Endometrial microvascular endothelial cells (primary cell): Measurements from ENCODE around the gene DACT3. TPM values are rescaled to one million over a fixed set of nuclear protein-coding genes. Genes with fewer than 3 reads are reported as not detected.

Source experiments
- in situ Hi-C: cut with HindIII; loops from 2 replicates; pipeline ENCODE4 v1.10.0; 2017; ENCODE audit warnings: low sequenced_read_pairs, low pct_unique_long_range_greater_than_20kb; ENCODE audit errors: inconsistent ontology term
- total RNA-seq: library from RNA; depleted of rRNA; stranded (reverse); fragments of >200 nt; gene quantifications from one replicate; pipeline ENCODE4 v1.2.3, GENCODE V29; 2015; ENCODE audit errors: inconsistent ontology term

The DACT3 gene
- total RNA-seq, 1 donor from 2014 or later: 0.19 TPM

- in situ Hi-C loops: no loop called here
Observed at GRCh38 chr19:46674416-46675178, 13.6 kb upstream of the DACT3 start.

- in situ Hi-C loops: no loop called here
Observed at GRCh38 chr19:46670813-46671212, 9.8 kb upstream of the DACT3 start.

GRCh38 chr19:46668662-46669061 is 7.7 kb upstream of the DACT3 start:
- in situ Hi-C loops: no loop called here

GRCh38 chr19:46665072-46665471 is 4.1 kb upstream of the DACT3 start:
- in situ Hi-C loops: no loop called here

GRCh38 chr19:46661735-46662592 is 982 bp upstream of the DACT3 start:
- in situ Hi-C loops: no loop called here

- in situ Hi-C loops: no loop called here
Observed at GRCh38 chr19:46660551-46661019, 397 bp downstream of the DACT3 start.

- in situ Hi-C loops: no loop called here
Observed at GRCh38 chr19:46660008-46660517, 919 bp downstream of the DACT3 start.

- in situ Hi-C loops: no loop called here
Observed at GRCh38 chr19:46659151-46660007, 1.6 kb downstream of the DACT3 start.

GRCh38 chr19:46656541-46656940 is 4.4 kb downstream of the DACT3 start:
- in situ Hi-C loops: no loop called here

- in situ Hi-C loops: no loop called here
Observed at GRCh38 chr19:46654621-46655152, 6.3 kb downstream of the DACT3 start.

- in situ Hi-C loops: no loop called here
Observed at GRCh38 chr19:46650445-46650844, 10.5 kb downstream of the DACT3 start.

GRCh38 chr19:46648961-46649960 is 11.7 kb downstream of the DACT3 start:
- in situ Hi-C loops: no loop called here

GRCh38 chr19:46648060-46648960 is 12.7 kb downstream of the DACT3 start:
- in situ Hi-C loops: no loop called here

GRCh38 chr19:46646402-46646801 is 14.6 kb downstream of the DACT3 start:
- in situ Hi-C loops: no loop called here

GRCh38 chr19:46644720-46645119 is 16.3 kb downstream of the DACT3 start:
- in situ Hi-C loops: no loop called here

GRCh38 chr19:46640656-46641055 is 20.3 kb downstream of the DACT3 start:
- in situ Hi-C loops: no loop called here
